Calu3 (cell line): ENCODE data around the gene PPP3CA. TPM values are rescaled to one million over a fixed set of nuclear protein-coding genes. Genes with fewer than 3 reads are reported as not detected.

Source experiments
- BruUV-seq: library from RNA; stranded (reverse); fragments of 400-500 nt; replicated peaks from 2 replicates; lab custom pipeline; 2021; lab: Mats Ljungman, UMichigan
- CTCF ChIA-PET: fragments of 300-600 bp; sonication (Branson Sonifier 250); formaldehyde crosslinking; loops from one replicate; lab custom pipeline; 2022; ENCODE audit warnings: antibody characterized with exemption; lab: Charles Lee
- DNase-seq: peaks from one replicate; pipeline ENCODE4 v3.0.0; 2022
- H3K27ac Mint-ChIP-seq: one replicate; pipeline ENCODE4 v1.8.0; 2022; ENCODE audit warnings: mixed read lengths; ENCODE audit not compliant: unreplicated experiment
- H3K27me3 Mint-ChIP-seq: one replicate; pipeline ENCODE4 v1.8.0; 2022; ENCODE audit warnings: mixed read lengths; ENCODE audit not compliant: unreplicated experiment
- H3K36me3 Mint-ChIP-seq: one replicate; pipeline ENCODE4 v1.8.0; 2022; ENCODE audit warnings: mild to moderate bottlenecking, moderate library complexity, mixed read lengths; ENCODE audit not compliant: insufficient read depth, unreplicated experiment
- H3K4me1 Mint-ChIP-seq: one replicate; pipeline ENCODE4 v1.8.0; 2022; ENCODE audit warnings: mild to moderate bottlenecking, low read depth, mixed read lengths; ENCODE audit not compliant: unreplicated experiment
- H3K4me3 Mint-ChIP-seq: one replicate; pipeline ENCODE4 v1.8.0; 2022; ENCODE audit warnings: mild to moderate bottlenecking, low read depth, moderate library complexity, mixed read lengths; ENCODE audit not compliant: unreplicated experiment
- H3K9me3 Mint-ChIP-seq: one replicate; pipeline ENCODE4 v1.8.0; 2022; ENCODE audit warnings: low read depth, mixed read lengths; ENCODE audit not compliant: unreplicated experiment
- intact Hi-C: fragments of 100-400 bp; cut with micrococcal nuclease; formaldehyde crosslinking; loops from one replicate; pipeline ENCODE4 v1.10.0; 2022; ENCODE audit not compliant: unreplicated experiment
- total RNA-seq: library from RNA; stranded (reverse); gene quantifications from 2 replicates; pipeline ENCODE4 v1.2.3, GENCODE V29; 2022
- TF ChIP-seq, protein P1 (sequence below): fragments of 200-600 bp; IDR thresholded peaks from one replicate; pipeline ENCODE4 v1.8.0; 2022; ENCODE audit warnings: antibody characterized with exemption; ENCODE audit not compliant: unreplicated experiment

PPP3CA gene
- total RNA-seq, 1 experiment from 2014 or later, result 33.7 TPM

GRCh38 chr4:101283434-101283833 lies 63.9 kb downstream of the PPP3CA start:
- BruUV-seq, result no TSS peak
- intact Hi-C loops, result no loop called here
- no peaks in the 10 kb centered on the region for H3K27me3 Mint-ChIP-seq

DNA sequence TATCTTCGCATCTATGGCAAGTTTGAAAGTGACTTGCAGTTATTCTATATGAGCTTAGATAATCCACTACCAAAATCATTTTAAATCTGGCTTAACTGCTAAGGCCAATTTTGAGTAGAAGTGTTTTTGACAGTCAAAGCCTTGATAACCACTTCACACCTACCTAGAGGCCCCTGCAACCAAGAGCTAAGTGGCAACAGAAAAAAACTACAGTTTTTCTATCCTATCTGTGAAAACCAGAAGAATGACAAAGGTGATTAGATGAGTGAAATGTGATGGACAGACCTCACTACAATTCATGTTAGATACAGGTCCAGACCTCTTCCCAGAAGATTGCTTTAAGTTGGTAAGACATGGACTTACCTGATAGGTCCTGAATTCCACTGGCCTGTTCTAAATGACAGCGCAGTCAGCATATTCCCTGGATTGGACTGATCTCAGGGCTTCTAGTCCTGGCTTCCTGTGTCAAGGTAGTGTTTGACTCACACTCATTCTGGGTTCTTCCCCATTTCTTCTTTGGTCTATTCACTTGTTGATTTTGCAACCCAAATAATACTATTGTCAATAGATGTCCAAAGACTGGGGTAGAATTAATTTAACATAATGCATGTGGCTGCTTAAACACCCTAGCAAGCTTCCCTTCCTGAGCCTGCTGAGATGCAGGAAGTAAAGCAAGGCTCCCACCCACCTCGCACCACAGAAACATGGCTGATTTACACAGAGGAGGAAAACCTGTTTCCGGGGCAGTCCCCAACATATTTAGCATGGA lies 65.1 kb downstream of the PPP3CA start:
- no peak overlapping the region for H3K4me3 Mint-ChIP-seq
- intact Hi-C loops, result no loop called here
- TF ChIP-seq, protein P1, sequence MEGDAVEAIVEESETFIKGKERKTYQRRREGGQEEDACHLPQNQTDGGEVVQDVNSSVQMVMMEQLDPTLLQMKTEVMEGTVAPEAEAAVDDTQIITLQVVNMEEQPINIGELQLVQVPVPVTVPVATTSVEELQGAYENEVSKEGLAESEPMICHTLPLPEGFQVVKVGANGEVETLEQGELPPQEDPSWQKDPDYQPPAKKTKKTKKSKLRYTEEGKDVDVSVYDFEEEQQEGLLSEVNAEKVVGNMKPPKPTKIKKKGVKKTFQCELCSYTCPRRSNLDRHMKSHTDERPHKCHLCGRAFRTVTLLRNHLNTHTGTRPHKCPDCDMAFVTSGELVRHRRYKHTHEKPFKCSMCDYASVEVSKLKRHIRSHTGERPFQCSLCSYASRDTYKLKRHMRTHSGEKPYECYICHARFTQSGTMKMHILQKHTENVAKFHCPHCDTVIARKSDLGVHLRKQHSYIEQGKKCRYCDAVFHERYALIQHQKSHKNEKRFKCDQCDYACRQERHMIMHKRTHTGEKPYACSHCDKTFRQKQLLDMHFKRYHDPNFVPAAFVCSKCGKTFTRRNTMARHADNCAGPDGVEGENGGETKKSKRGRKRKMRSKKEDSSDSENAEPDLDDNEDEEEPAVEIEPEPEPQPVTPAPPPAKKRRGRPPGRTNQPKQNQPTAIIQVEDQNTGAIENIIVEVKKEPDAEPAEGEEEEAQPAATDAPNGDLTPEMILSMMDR, result no peak
- H3K4me1 Mint-ChIP-seq, result peaks cover 51% of the 10 kb centered on the region
- no peaks in the 10 kb centered on the region for H3K27me3 Mint-ChIP-seq
- CTCF ChIA-PET, result no interaction called here
- BruUV-seq, result no TSS peak
- H3K27ac Mint-ChIP-seq, result no peak overlapping the region
- no peaks in the 10 kb centered on the region for H3K9me3 Mint-ChIP-seq
- no peak for DNase-seq
- no peaks in the 10 kb centered on the region for H3K36me3 Mint-ChIP-seq

More at GRCh38 chr4:101283434-101283833, 63.9 kb downstream of the PPP3CA start:
- Mint-ChIP-seq H3K36me3 (no peaks in the 10 kb centered on the region), H3K4me1 (peaks cover 40% of the 10 kb centered on the region), H3K4me3 (no peak overlapping the region), H3K9me3 (no peaks in the 10 kb centered on the region), H3K27ac (no peak overlapping the region)
- TF ChIP-seq, protein P1, result no peak
- no peak for DNase-seq
- CTCF ChIA-PET, result no interaction called here

DNA sequence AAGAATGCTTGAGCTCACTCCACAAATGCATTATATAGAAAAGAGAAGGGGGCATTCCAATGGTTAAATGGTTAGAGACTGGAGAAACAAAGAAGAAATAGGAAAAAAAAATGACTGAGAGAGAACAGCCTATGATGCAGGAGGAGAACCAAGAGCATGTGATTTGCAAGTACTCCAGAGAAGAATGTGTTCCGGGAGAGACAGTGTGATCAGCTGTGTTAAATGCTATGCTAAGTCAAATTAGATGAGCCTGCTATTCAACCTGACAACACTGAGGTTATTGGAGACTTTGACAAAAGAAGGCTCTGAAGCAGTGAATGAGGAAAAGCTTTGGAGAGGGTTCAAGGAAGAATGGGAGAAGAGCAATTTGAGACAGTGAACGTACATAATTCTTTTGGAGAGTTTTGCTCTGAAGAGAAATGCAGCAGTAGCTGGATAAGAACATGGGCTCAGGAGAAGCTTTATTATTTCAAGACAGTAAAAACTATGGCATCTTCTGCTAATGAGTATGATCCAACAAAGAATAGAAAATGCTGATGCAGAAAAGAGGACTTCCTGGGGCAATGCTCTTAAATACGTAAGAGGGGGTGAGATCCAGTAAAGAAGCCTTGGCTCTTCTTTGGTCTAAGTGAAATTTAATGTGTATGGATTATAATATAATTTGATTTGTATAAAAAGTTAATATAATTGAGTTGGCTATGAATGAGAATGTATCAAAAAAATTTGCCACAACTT lies 66.3 kb downstream of the PPP3CA start:
- CTCF ChIA-PET, result no interaction called here
- peaks cover 63% of the 10 kb centered on the region for H3K4me1 Mint-ChIP-seq
- BruUV-seq, result no TSS peak
- no peaks in the 10 kb centered on the region for H3K36me3 Mint-ChIP-seq
- TF ChIP-seq, protein P1, result no peak
- no peak overlapping the region for H3K27ac Mint-ChIP-seq
- no peaks in the 10 kb centered on the region for H3K27me3 Mint-ChIP-seq
- no peak overlapping the region for H3K4me3 Mint-ChIP-seq
- no peaks in the 10 kb centered on the region for H3K9me3 Mint-ChIP-seq
- no peak for DNase-seq
- intact Hi-C loops, result no loop called here

- intact Hi-C loops, result no loop called here
- Mint-ChIP-seq H3K36me3 (no peaks in the 10 kb centered on the region), H3K27ac (no peak overlapping the region), H3K4me3 (no peak overlapping the region), H3K4me1 (peaks cover 61% of the 10 kb centered on the region), H3K27me3 (no peaks in the 10 kb centered on the region), H3K9me3 (no peaks in the 10 kb centered on the region)
- CTCF ChIA-PET, result no interaction called here
- no peak for DNase-seq
- TF ChIP-seq, protein P1, result no peak
- BruUV-seq, result no TSS peak
These were observed 67.9 kb downstream of the PPP3CA start for GRCh38 chr4:101279377-101279871.
